ENCODE results near the gene TMOD3.
A peak's percentile ranks its signal among the peaks of the same experiment; 100 is the strongest.

The TMOD3 gene

GRCh38 chr15:51830276-51830806 is 888 bp downstream of the TMOD3 start:
- no peak for TF ChIP-seq CTCF (IDR thresholded peaks at IDR 0.05; ENCODE audit: low read depth, low read length)
- DNase-seq (ENCODE audit: extremely low read depth, low read depth) = peak; percentile 32

GRCh38 chr15:51833772-51834171 is 4.3 kb downstream of the TMOD3 start:
- no peak for TF ChIP-seq CTCF (IDR thresholded peaks at IDR 0.05; ENCODE audit: low read depth, low read length)
- DNase-seq (ENCODE audit: extremely low read depth, low read depth) = no peak

GRCh38 chr15:51837792-51838251 is 8.4 kb downstream of the TMOD3 start:
- DNase-seq (ENCODE audit: extremely low read depth, low read depth) = no peak
- TF ChIP-seq CTCF (IDR thresholded peaks at IDR 0.05; ENCODE audit: low read depth, low read length) = no peak

GRCh38 chr15:51838270-51838669 is 8.8 kb downstream of the TMOD3 start:
- no peak for TF ChIP-seq CTCF (IDR thresholded peaks at IDR 0.05; ENCODE audit: low read depth, low read length)
- no peak for DNase-seq (ENCODE audit: extremely low read depth, low read depth)

GRCh38 chr15:51840692-51841091 is 11.2 kb downstream of the TMOD3 start:
- TF ChIP-seq CTCF (IDR thresholded peaks at IDR 0.05; ENCODE audit: low read depth, low read length) = no peak
- no peak for DNase-seq (ENCODE audit: extremely low read depth, low read depth)

GRCh38 chr15:51841406-51842040 is 12.1 kb downstream of the TMOD3 start:
- no peak for DNase-seq (ENCODE audit: extremely low read depth, low read depth)

More at GRCh38 chr15:51841406-51842040, 12.1 kb downstream of the TMOD3 start:
- TF ChIP-seq CTCF (IDR thresholded peaks at IDR 0.05; ENCODE audit: low read depth, low read length) = no peak
